HL-60/S4 treated with retinoic acid at 250 ng/mL for 4 days and 3 days (cell line): ENCODE data around the gene MYH7.

Experiments
- in situ Hi-C: fragments of 300-500 bp; cut with MboI; formaldehyde crosslinking; loops from 2 replicates; pipeline ENCODE4 v1.7.0; 2022; ENCODE audit warnings: low sequenced_read_pairs

MYH7 gene

DNA sequence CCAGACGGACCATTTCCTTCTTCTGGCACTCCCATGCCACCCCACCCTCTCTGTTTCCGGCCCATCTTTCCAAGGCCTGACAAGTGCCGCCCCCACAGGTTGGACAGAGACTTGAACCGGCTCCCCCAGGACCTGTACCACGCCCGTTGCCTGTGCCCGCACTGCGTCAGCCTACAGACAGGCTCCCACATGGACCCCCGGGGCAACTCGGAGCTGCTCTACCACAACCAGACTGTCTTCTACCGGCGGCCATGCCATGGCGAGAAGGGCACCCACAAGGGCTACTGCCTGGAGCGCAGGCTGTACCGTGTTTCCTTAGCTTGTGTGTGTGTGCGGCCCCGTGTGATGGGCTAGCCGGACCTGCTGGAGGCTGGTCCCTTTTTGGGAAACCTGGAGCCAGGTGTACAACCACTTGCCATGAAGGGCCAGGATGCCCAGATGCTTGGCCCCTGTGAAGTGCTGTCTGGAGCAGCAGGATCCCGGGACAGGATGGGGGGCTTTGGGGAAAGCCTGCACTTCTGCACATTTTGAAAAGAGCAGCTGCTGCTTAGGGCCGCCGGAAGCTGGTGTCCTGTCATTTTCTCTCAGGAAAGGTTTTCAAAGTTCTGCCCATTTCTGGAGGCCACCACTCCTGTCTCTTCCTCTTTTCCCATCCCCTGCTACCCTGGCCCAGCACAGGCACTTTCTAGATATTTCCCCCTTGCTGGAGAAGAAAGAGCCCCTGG is 59.8 kb downstream of the MYH7 start:
- in situ Hi-C loops: no loop called here

DNA sequence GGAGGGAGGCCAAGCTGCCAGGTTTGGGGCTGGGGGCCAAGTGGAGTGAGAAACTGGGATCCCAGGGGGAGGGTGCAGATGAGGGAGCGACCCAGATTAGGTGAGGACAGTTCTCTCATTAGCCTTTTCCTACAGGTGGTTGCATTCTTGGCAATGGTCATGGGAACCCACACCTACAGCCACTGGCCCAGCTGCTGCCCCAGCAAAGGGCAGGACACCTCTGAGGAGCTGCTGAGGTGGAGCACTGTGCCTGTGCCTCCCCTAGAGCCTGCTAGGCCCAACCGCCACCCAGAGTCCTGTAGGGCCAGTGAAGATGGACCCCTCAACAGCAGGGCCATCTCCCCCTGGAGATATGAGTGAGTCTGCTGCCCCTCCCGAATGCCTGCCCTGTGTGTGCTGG is 62.4 kb downstream of the MYH7 start:
- in situ Hi-C loops: no loop called here

DNA sequence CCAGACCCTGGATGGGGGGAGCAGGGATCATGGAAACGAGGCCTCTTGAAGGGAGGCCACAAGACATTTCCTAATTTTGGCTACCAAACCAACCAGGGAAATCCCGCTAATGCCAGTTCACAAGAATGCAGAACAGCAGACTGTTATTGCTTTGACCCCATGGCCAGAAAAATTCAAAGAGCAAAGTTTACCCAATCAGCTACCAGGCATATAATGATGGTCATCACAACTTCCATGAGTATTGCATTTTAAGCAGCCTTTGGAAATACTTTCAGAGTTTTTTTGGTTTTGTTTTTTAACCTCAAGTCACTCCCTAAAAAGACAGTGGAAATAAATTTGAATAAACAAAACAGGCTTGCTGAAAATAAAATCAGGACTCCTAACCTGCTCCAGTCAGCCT is 63.0 kb downstream of the MYH7 start, which contains the start of gene IL25:
Gene IL25 (plus strand): TSS at position 301 of the 400 bp plus-strand sequence.
- in situ Hi-C loops: no loop called here

DNA sequence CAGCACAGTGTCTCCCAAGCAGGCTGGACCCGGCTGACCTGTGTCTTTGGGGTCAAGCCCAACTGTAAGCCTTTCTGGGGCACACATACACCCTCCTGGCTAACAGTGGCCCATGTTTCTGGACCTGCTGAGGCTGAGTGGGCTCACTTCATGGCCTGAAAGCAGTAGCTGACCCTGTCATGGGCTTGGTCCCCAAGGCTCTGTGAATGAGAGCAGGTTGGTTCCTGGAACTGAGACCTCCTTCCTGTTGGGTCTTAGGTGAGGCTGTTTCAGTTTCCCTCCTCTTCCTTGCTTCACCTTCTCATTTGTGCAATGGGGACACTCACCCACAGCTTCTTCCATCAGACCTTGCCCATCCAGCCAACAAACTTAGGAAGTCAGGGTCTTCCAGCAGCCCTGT is 63.6 kb downstream of the MYH7 start:
- in situ Hi-C loops: no loop called here

DNA sequence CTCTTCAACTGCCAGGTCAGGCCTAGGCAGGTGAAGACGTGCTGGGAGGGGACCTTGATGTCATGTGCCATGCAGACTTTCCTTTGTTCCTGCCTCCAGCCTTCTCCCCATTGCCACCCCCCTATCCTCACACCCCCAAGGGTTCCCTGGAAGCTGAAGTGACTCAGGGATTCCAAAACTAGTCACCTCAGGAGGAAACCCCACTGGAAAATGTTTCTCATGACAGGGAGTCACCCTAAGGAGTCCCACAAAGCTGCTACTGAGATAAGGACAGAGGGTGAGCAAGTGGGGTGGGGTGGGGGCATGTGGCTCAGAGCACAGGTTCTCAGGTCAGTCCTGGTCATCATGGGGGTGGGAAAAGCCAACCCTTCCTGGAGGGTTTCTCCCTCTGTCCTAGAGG is 65.2 kb downstream of the MYH7 start:
- in situ Hi-C loops: no loop called here

DNA sequence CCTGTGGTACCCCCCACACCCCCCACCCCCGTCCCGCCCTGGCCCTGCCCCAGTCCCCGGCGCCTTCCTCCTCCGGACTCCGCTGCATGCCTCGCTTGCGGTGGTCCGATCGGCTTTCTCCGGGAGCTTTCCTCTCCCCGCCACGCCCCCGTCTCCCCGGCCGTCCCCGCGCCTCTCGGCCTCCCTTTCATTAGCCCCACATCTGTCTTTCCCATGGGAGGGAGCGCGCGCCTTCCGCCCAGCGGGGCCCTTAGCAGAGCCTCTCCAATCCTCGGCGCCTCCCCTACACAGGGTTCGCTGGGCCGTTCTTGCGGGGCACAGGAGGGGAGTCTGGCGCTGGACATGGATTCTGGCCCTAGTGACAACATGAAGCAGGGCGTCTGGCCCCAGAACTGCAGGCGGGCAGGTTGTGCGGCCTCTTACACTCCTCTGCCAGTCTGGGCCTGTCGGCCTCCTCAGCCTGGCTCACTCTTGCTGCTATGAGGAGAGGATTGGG is 69.0 kb downstream of the MYH7 start:
- in situ Hi-C loops: no loop called here

DNA sequence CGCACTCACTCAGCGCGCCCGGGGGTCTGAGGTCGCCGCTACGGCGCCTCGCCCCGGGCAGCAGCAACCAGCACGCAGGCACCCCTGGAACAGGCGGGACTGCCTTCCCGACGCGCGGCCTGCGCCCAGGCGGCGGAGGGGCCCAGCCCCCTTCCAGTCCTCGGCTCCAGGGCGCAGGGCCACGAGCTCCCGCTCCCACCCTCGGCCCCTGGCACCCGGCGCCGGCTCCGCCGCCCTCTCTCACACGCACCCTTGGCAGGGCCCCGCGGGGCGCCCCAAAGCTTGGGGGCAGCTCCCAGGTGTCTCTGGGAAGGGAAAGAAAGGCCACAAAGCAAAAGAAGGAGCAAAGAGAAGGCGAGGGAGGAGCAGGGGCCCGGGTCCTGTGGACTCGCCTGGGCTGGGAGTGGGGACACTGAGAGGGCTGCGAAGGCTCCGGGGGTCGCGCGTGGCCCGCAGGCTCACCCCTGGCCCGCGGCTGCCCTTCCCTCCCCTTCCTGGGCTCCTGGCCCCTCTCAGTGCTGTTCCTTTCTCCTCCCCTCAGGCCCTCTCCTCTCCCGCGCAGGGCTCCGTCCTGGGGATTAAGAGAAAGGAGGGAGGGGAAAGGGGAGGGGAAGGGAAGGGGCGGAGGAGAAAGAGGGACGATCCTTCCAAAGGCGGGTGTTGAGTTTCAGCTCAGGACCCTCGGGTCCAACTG is 69.6 kb downstream of the MYH7 start:
- in situ Hi-C loops: no loop called here

DNA sequence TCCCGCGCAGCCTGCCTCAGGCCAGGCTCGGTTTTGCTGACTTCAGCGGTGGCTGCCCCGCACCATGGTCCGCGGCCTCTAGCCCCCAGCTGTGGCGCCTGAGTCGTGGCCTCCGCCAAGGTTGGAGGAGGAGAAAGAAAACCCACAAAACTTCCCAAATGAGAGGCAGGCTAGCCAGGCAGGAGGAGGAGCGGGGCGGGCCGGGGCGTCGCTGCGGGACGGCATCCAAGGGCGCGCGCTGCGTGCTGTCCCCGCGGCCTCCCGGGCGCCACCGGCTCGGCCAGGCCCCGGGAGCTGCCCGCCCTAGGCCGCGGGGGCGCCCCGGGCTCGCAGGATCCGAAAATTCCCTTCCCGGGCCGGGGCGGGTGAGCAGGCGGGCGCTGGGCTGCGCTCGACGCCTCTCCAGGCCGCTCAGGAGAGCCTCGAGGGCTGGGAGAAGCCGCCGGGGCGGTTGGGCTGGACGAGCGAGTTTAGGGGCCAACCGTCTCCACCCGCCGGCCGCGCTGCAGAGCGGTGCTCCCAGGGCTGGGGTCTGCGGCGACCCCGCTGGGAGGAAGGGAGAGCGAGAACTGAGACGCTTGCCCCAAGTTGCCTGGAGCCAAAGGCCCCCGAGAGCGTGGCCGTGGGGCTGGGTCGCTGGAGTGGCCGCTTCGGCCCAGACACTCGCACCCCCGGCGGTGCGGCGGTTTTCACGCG is 70.3 kb downstream of the MYH7 start, which contains the start of gene EFS:
Gene EFS (minus strand): TSS at position 137 of the 696 bp plus-strand sequence. CDS start 147 bp downstream, outside the sequence.
- in situ Hi-C loops: no loop called here

DNA sequence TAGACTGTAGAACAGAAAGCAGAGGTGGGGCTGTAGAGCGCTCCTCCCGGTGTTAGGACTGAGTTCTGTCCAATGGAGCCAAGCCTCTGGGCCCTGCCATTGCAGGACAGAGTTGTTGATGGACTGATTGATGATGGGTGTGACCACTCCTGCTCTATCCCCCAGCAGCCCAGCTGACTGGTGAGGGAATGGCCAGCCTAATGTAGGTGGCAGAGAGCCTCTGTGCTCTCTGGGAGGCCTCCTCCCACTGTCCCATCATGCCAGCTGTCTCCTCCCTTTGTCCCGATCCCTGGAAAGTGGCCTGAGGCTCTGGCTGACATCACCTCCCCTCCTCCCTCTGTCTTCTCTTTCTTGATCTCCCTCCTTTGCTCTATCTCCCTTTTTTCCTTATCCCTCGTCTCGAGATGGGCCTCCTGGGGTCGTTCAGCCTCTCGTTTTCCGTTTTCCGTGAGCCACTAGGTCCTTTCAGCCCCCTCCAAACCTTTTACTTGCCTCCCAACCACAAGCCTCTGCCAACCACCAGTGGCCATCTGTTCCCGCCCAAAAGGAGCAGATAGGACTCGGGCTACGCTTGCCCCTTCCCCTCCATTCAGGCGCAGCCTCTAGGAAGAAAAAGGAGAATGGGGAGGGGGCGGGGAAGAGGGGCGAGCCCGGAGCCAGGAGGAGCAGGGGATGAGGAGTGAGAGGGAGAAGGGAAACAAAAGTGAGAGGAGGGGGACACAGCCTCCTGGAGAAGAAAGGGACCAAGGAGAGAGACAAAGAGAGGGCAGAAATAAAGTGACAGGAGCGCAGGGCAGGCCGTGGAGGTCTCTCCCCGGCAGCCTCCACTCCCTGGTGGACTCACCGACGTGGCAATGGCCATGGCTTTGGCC is 71.1 kb downstream of the MYH7 start:
- in situ Hi-C loops: no loop called here
